Measurements from ENCODE around the gene ATP2B1. TPM values are rescaled to one million over a fixed set of nuclear protein-coding genes. Genes with fewer than 3 reads are reported as not detected.

Gene ATP2B1
- total RNA-seq, 1 experiment from 2014 or later: 20.6 TPM

DNA sequence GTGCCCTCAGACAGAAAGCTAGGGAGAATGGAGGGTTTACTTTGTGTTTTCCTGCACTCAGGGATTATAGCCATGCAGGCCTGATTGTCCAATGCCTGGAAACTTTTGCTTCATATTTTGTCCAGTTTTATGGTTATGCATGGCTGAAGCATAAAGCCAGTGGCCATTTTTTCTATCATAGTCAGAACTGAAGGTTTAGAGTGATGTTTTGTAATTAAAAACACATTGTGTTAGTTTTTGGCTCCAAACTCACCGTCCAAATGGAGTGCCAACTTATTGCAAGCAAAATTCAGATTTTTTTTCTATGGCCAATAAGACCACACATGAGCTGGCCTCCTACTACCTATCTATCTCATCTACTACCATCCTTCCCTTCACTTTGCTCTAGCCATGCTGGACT, 40.2 kb upstream of the ATP2B1 start:
- Histone ChIP-seq H3K4me1 (ENCODE audit: insufficient read depth, low read length) (no peaks in the 10 kb centered on the region), H2BK12ac (ENCODE audit: insufficient read length, low read depth, low read length) (no peak overlapping the region), H3T11ph (ENCODE audit: low read length) (no peak overlapping the region), H2BK5ac (ENCODE audit: insufficient read length, low read length) (no peak overlapping the region), H3K4ac (ENCODE audit: low read depth, low read length) (no peak overlapping the region), H3K27ac (ENCODE audit: insufficient read length, low read depth, low read length) (no peak overlapping the region), H3K4me2 (ENCODE audit: insufficient read depth, insufficient read length, low read length) (no peak overlapping the region), H3K79me2 (ENCODE audit: insufficient read depth, low read length) (no peaks in the 10 kb centered on the region), H3K56ac (ENCODE audit: insufficient read length, low read depth, low read length) (no peak overlapping the region), H3K18ac (ENCODE audit: insufficient read length, low read depth, low read length) (no peak overlapping the region), H3K14ac (ENCODE audit: insufficient read depth, low read length) (no peak overlapping the region), H3K23me2 (ENCODE audit: insufficient read length, low read depth, low read length, poor library complexity, severe bottlenecking) (no peaks in the 10 kb centered on the region), H2AK5ac (ENCODE audit: insufficient read length, low read length) (no peak overlapping the region), H2BK20ac (ENCODE audit: low read depth, low read length, poor library complexity, severe bottlenecking) (no peak overlapping the region), H2AFZ (ENCODE audit: low read length) (no peak overlapping the region), H3K79me1 (ENCODE audit: insufficient read depth, low read depth, low read length, poor library complexity, severe bottlenecking) (no peaks in the 10 kb centered on the region), H4K8ac (replicated peaks; ENCODE audit: insufficient read length, low read depth, low read length) (no peak overlapping the region), H3K27me3 (ENCODE audit: insufficient read depth, low read length) (no peaks in the 10 kb centered on the region), H4K20me1 (ENCODE audit: control insufficient read depth, insufficient read depth, insufficient read length) (no peaks in the 10 kb centered on the region), H3K9me3 (ENCODE audit: control insufficient read depth, low read depth, low read length) (no peaks in the 10 kb centered on the region), H4K91ac (ENCODE audit: insufficient read length, low read depth, low read length) (no peak overlapping the region), H3K23ac (ENCODE audit: insufficient read length, low read depth, low read length) (no peak overlapping the region), H4K5ac (ENCODE audit: insufficient read length, low read depth, low read length) (no peak overlapping the region), H2BK15ac (ENCODE audit: low read depth, low read length) (no peak overlapping the region), H2BK120ac (ENCODE audit: low read depth, low read length, poor library complexity, severe bottlenecking) (no peak overlapping the region), H3K9ac (ENCODE audit: extremely low read depth, insufficient read length, low read length) (no peak overlapping the region)
- H3K4me3 Mint-ChIP-seq: no peak overlapping the region
- no peaks in the 10 kb centered on the region for H3K27me3 Mint-ChIP-seq (ENCODE audit: low read depth)
- H3K27ac Mint-ChIP-seq: no peak overlapping the region
- no peak for DNase-seq
- no peaks in the 10 kb centered on the region for H3K4me1 Mint-ChIP-seq
- TF ChIP-seq, protein P1, sequence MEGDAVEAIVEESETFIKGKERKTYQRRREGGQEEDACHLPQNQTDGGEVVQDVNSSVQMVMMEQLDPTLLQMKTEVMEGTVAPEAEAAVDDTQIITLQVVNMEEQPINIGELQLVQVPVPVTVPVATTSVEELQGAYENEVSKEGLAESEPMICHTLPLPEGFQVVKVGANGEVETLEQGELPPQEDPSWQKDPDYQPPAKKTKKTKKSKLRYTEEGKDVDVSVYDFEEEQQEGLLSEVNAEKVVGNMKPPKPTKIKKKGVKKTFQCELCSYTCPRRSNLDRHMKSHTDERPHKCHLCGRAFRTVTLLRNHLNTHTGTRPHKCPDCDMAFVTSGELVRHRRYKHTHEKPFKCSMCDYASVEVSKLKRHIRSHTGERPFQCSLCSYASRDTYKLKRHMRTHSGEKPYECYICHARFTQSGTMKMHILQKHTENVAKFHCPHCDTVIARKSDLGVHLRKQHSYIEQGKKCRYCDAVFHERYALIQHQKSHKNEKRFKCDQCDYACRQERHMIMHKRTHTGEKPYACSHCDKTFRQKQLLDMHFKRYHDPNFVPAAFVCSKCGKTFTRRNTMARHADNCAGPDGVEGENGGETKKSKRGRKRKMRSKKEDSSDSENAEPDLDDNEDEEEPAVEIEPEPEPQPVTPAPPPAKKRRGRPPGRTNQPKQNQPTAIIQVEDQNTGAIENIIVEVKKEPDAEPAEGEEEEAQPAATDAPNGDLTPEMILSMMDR (conservative IDR thresholded peaks at IDR 0.05): no peak
- no CpG with 5 or more reads among the region's 1 CpG for WGBS (ENCODE audit: extremely low coverage, insufficient read length, low lambda C conversion rate)
- H3K36me3 Mint-ChIP-seq (ENCODE audit: insufficient read depth in 1 of 3, low read depth in 3 of 3): no peaks in the 10 kb centered on the region
- H3K9me3 Mint-ChIP-seq: no peaks in the 10 kb centered on the region; a peak in 1 of 5 replicates
